BLaER1 treated with 17β-estradiol and CSF1 and Interleukin-3, amounts not matched to agents 10 nM and 100 nM (cell line): ENCODE measurements around the gene PCCA.

Experiments used
- H3K27ac ChIP-seq, 11 experiments: shearing (Covaris generic); formaldehyde crosslinking; 2 replicates each; pipeline ENCODE4 v1.8.1; 2022
- H3K27me3 ChIP-seq, 11 experiments: shearing (Covaris generic); formaldehyde crosslinking; 2 replicates each; pipeline ENCODE4 v1.8.1; 2022
- H3K36me3 ChIP-seq, 11 experiments: shearing (Covaris generic); formaldehyde crosslinking; 2 replicates each; pipeline ENCODE4 v1.8.1; 2022
- H3K4me1 ChIP-seq, 10 experiments: shearing (Covaris generic); formaldehyde crosslinking; 2 replicates each; pipeline ENCODE4 v1.8.1; 2022
- H3K4me2 ChIP-seq, 11 experiments: shearing (Covaris generic); formaldehyde crosslinking; 2 replicates each; pipeline ENCODE4 v1.8.1; 2022
- H3K4me3 ChIP-seq, 10 experiments: shearing (Covaris generic); formaldehyde crosslinking; 2 replicates each; pipeline ENCODE4 v1.8.1; 2022
- H3K9ac ChIP-seq, 11 experiments: shearing (Covaris generic); formaldehyde crosslinking; 2 replicates each; pipeline ENCODE4 v1.8.1; 2022
- H3K9me3 ChIP-seq, 11 experiments: shearing (Covaris generic); formaldehyde crosslinking; replicated peaks in 1 of 11; 2 replicates each; pipeline ENCODE4 v1.8.1; 2022
- H4K20me1 ChIP-seq, 11 experiments: shearing (Covaris generic); formaldehyde crosslinking; 2 replicates each; pipeline ENCODE4 v1.8.1; 2022
- Cebpa-rat ChIP-seq, 11 experiments: shearing (Covaris generic); IDR thresholded peaks; 2 replicates each; pipeline ENCODE4 v1.8.1; 2022

The PCCA gene

GRCh38 chr13:100297413-100297812, 208.5 kb downstream of the PCCA start:
- H3K27ac ChIP-seq, result no peak overlapping the region
- TF ChIP-seq Cebpa-rat (IDR thresholded peaks at IDR 0.05), result no peak
- H3K4me3 ChIP-seq, result no peak overlapping the region
- H3K27me3 ChIP-seq, result no peaks in the 10 kb centered on the region
- H3K36me3 ChIP-seq, result peaks cover 0 to 5% (median 0%) of the 10 kb centered on the region in 11 experiments; a peak in 1 of 22 replicates
- no peaks in the 10 kb centered on the region for H4K20me1 ChIP-seq
- no peaks in the 10 kb centered on the region for H3K4me1 ChIP-seq
- H3K9me3 ChIP-seq, result peaks cover 0 to 13% (median 5%) of the 10 kb centered on the region in 11 experiments; a peak in 7 of 22 replicates
- no peak overlapping the region for H3K9ac ChIP-seq
- H3K4me2 ChIP-seq, result no peak overlapping the region

- no peak overlapping the region for H3K27ac ChIP-seq
- no peaks in the 10 kb centered on the region for H4K20me1 ChIP-seq
- peaks cover 0 to 5% (median 0%) of the 10 kb centered on the region in 11 experiments; a peak in 1 of 22 replicates for H3K36me3 ChIP-seq
- H3K27me3 ChIP-seq, result no peaks in the 10 kb centered on the region
- H3K4me2 ChIP-seq, result no peak overlapping the region
- H3K4me1 ChIP-seq, result no peaks in the 10 kb centered on the region
- H3K4me3 ChIP-seq, result no peak overlapping the region
- no peak overlapping the region for H3K9ac ChIP-seq
- no peak for TF ChIP-seq Cebpa-rat (IDR thresholded peaks at IDR 0.05)
- H3K9me3 ChIP-seq, result peaks cover 0 to 13% (median 5%) of the 10 kb centered on the region in 11 experiments; a peak in 7 of 22 replicates
These were observed 209.3 kb downstream of the PCCA start for GRCh38 chr13:100298116-100298681.

- H3K36me3 ChIP-seq, result peaks cover 0 to 5% (median 0%) of the 10 kb centered on the region in 11 experiments; a peak in 1 of 22 replicates
- no peak overlapping the region for H3K27ac ChIP-seq
- H3K9ac ChIP-seq, result no peak overlapping the region
- H3K4me2 ChIP-seq, result no peak overlapping the region
- peaks cover 0 to 13% (median 5%) of the 10 kb centered on the region in 11 experiments; a peak in 7 of 22 replicates for H3K9me3 ChIP-seq
- H3K4me3 ChIP-seq, result no peak overlapping the region
- no peaks in the 10 kb centered on the region for H3K4me1 ChIP-seq
- H3K27me3 ChIP-seq, result no peaks in the 10 kb centered on the region
- TF ChIP-seq Cebpa-rat (IDR thresholded peaks at IDR 0.05), result no peak
- H4K20me1 ChIP-seq, result no peaks in the 10 kb centered on the region
These were observed 209.8 kb downstream of the PCCA start for GRCh38 chr13:100298691-100299090.

- H3K9ac ChIP-seq, result no peak overlapping the region
- H3K4me3 ChIP-seq, result no peak overlapping the region
- H3K27me3 ChIP-seq, result no peaks in the 10 kb centered on the region
These were observed 211.3 kb downstream of the PCCA start for GRCh38 chr13:100300243-100300642.

GRCh38 chr13:100300708-100301107, 211.8 kb downstream of the PCCA start:
- Histone ChIP-seq H3K27me3 (no peaks in the 10 kb centered on the region), H3K4me3 (no peak overlapping the region), H3K9me3 (peaks cover 0 to 13% (median 5%) of the 10 kb centered on the region in 11 experiments; a peak in 7 of 22 replicates), H3K4me2 (no peak overlapping the region), H3K36me3 (peaks cover 0 to 5% (median 0%) of the 10 kb centered on the region in 11 experiments; a peak in 1 of 22 replicates), H3K27ac (no peak overlapping the region), H3K4me1 (peaks cover 0 to 6% (median 4%) of the 10 kb centered on the region in 10 experiments; a peak in 12 of 20 replicates), H3K9ac (no peak overlapping the region), H4K20me1 (no peaks in the 10 kb centered on the region)
- no peak for TF ChIP-seq Cebpa-rat (IDR thresholded peaks at IDR 0.05)

More at GRCh38 chr13:100300243-100300642, 211.3 kb downstream of the PCCA start:
- Histone ChIP-seq H3K4me2 (no peak overlapping the region), H4K20me1 (no peaks in the 10 kb centered on the region), H3K36me3 (peaks cover 0 to 5% (median 0%) of the 10 kb centered on the region in 11 experiments; a peak in 1 of 22 replicates), H3K27ac (no peak overlapping the region), H3K4me1 (peaks cover 0 to 4% (median 0%) of the 10 kb centered on the region in 10 experiments; a peak in 3 of 20 replicates), H3K9me3 (peaks cover 0 to 13% (median 5%) of the 10 kb centered on the region in 11 experiments; a peak in 7 of 22 replicates)
- no peak for TF ChIP-seq Cebpa-rat (IDR thresholded peaks at IDR 0.05)

- H4K20me1 ChIP-seq, result no peaks in the 10 kb centered on the region
- H3K9ac ChIP-seq, result no peak overlapping the region
- peak in 5 of 11 experiments; percentile 17 to 65 (median 42); a peak in 6 of 22 replicates for TF ChIP-seq Cebpa-rat (IDR thresholded peaks at IDR 0.05)
- H3K4me2 ChIP-seq, result no peak overlapping the region
- H3K27ac ChIP-seq, result no peak overlapping the region
- no peak overlapping the region for H3K4me3 ChIP-seq
- peaks cover 6 to 13% (median 11%) of the 10 kb centered on the region in 10 experiments; a peak in 18 of 20 replicates for H3K4me1 ChIP-seq
- no peaks in the 10 kb centered on the region for H3K27me3 ChIP-seq
- H3K36me3 ChIP-seq, result peaks cover 0 to 5% (median 0%) of the 10 kb centered on the region in 11 experiments; a peak in 1 of 22 replicates
- H3K9me3 ChIP-seq, result peaks cover 0 to 13% (median 5%) of the 10 kb centered on the region in 11 experiments; a peak in 7 of 22 replicates
These were observed 212.5 kb downstream of the PCCA start for GRCh38 chr13:100301418-100301817.

GRCh38 chr13:100302391-100302790, 213.5 kb downstream of the PCCA start:
- no peak overlapping the region for H3K27ac ChIP-seq
- H3K4me3 ChIP-seq, result no peak overlapping the region
- H3K36me3 ChIP-seq, result peaks cover 0 to 5% (median 0%) of the 10 kb centered on the region in 11 experiments; a peak in 1 of 22 replicates
- H3K9me3 ChIP-seq, result peaks cover 0 to 13% (median 5%) of the 10 kb centered on the region in 11 experiments; a peak in 7 of 22 replicates
- no peaks in the 10 kb centered on the region for H3K27me3 ChIP-seq
- H4K20me1 ChIP-seq, result no peaks in the 10 kb centered on the region
- H3K4me2 ChIP-seq, result no peak overlapping the region
- TF ChIP-seq Cebpa-rat (IDR thresholded peaks at IDR 0.05), result no peak
- H3K4me1 ChIP-seq, result peaks cover 8 to 23% (median 19%) of the 10 kb centered on the region in 10 experiments; a peak in 18 of 20 replicates
- H3K9ac ChIP-seq, result no peak overlapping the region

GRCh38 chr13:100304229-100304628, 215.3 kb downstream of the PCCA start:
- no peak overlapping the region for H3K27ac ChIP-seq
- no peak overlapping the region for H3K9ac ChIP-seq
- peaks cover 0 to 5% (median 0%) of the 10 kb centered on the region in 11 experiments; a peak in 3 of 22 replicates for H3K36me3 ChIP-seq
- H3K9me3 ChIP-seq, result peaks cover 0 to 7% (median 0%) of the 10 kb centered on the region in 11 experiments; a peak in 1 of 22 replicates
- H3K27me3 ChIP-seq, result no peaks in the 10 kb centered on the region
- H3K4me2 ChIP-seq, result no peak overlapping the region; a peak in 1 of 22 replicates
- H4K20me1 ChIP-seq, result no peaks in the 10 kb centered on the region
- no peak for TF ChIP-seq Cebpa-rat (IDR thresholded peaks at IDR 0.05)
- H3K4me3 ChIP-seq, result no peak overlapping the region
- H3K4me1 ChIP-seq, result peaks cover 8 to 24% (median 20%) of the 10 kb centered on the region in 10 experiments; a peak in 18 of 20 replicates

- H4K20me1 ChIP-seq, result no peaks in the 10 kb centered on the region
- H3K4me2 ChIP-seq, result peak overlapping the region in 7 of 11 experiments; percentile 60 to 83 (median 74); a peak in 8 of 22 replicates
- H3K27ac ChIP-seq, result no peak overlapping the region
- H3K4me3 ChIP-seq, result no peak overlapping the region
- H3K27me3 ChIP-seq, result no peaks in the 10 kb centered on the region
- peaks cover 0 to 5% (median 0%) of the 10 kb centered on the region in 11 experiments; a peak in 4 of 22 replicates for H3K36me3 ChIP-seq
- no peak for TF ChIP-seq Cebpa-rat (IDR thresholded peaks at IDR 0.05)
- peaks cover 8 to 24% (median 20%) of the 10 kb centered on the region in 10 experiments; a peak in 18 of 20 replicates for H3K4me1 ChIP-seq
- 0 out of 22 replicates have a peak, but pooled peaks cover 0 to 3% (median 0%) of the 10 kb centered on the region in 11 experiments for H3K9me3 ChIP-seq
- no peak overlapping the region for H3K9ac ChIP-seq
These were observed 216.5 kb downstream of the PCCA start for GRCh38 chr13:100305398-100305797.
